ENCODE measurements around the gene PRUNE2.

DNA sequence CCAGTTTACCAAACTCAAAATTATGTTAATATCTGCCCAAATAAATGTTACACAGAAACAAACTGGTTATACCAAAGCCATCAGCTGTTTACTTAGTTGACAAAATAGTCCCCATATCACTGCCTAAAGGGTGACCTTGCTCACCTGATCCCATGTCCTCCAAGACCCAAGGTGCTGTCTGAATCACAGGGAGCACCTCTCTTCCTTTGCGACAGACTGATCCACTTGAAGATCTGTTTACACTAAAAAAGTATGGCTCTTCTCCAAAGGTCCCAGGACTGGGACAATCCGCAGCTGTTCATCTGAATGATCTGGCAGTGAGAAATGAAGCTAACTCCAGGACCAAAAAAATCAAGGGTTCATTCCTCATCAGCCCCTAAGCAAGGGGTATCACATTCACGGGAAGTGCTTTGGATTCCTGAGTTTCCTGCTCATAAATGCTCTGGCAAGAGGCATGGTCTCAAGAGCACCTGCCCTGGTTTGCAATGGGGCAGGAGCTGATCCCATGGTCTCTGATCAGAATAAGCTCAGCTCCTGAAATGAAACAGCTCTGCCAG lies 5.0 kb downstream of the PRUNE2 start:
- TF ChIP-seq, protein P1, sequence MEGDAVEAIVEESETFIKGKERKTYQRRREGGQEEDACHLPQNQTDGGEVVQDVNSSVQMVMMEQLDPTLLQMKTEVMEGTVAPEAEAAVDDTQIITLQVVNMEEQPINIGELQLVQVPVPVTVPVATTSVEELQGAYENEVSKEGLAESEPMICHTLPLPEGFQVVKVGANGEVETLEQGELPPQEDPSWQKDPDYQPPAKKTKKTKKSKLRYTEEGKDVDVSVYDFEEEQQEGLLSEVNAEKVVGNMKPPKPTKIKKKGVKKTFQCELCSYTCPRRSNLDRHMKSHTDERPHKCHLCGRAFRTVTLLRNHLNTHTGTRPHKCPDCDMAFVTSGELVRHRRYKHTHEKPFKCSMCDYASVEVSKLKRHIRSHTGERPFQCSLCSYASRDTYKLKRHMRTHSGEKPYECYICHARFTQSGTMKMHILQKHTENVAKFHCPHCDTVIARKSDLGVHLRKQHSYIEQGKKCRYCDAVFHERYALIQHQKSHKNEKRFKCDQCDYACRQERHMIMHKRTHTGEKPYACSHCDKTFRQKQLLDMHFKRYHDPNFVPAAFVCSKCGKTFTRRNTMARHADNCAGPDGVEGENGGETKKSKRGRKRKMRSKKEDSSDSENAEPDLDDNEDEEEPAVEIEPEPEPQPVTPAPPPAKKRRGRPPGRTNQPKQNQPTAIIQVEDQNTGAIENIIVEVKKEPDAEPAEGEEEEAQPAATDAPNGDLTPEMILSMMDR (IDR thresholded peaks at IDR 0.05) = no peak
- no peak for TF ChIP-seq POLR2A (IDR thresholded peaks at IDR 0.05)
